HEK293T (cell line): ENCODE data around the gene MPRIP.

ENCODE experiments used
- BHLHE40 ChIP-seq: fragments of 450-650 bp; IDR thresholded peaks from 2 replicates; pipeline ENCODE4 v1.6.1; 2016; ENCODE audit warnings: mild to moderate bottlenecking, moderate library complexity, borderline replicate concordance
- FOXM1 ChIP-seq: fragments of 450-650 bp; IDR thresholded peaks from 2 replicates; pipeline ENCODE4 v1.6.1; 2017; ENCODE audit warnings: mild to moderate bottlenecking, borderline replicate concordance
- HDGF ChIP-seq: fragments of 450-650 bp; IDR thresholded peaks from 2 replicates; pipeline ENCODE4 v1.6.1; 2017; ENCODE audit warnings: antibody characterized with exemption, borderline replicate concordance
- NFRKB ChIP-seq: fragments of 450-650 bp; IDR thresholded peaks from 2 replicates; pipeline ENCODE4 v1.6.1; 2016; ENCODE audit warnings: mild to moderate bottlenecking, moderate library complexity
- PKNOX1 ChIP-seq: fragments of 450-650 bp; IDR thresholded peaks from 2 replicates; pipeline ENCODE4 v1.6.1; 2016
- SP1 ChIP-seq: fragments of 450-650 bp; IDR thresholded peaks from 2 replicates; pipeline ENCODE4 v1.6.1; 2017
- SUZ12 ChIP-seq: fragments of 450-650 bp; IDR thresholded peaks from 2 replicates; pipeline ENCODE4 v1.6.1; 2016; ENCODE audit warnings: mild to moderate bottlenecking
- TARDBP ChIP-seq: fragments of 450-650 bp; IDR thresholded peaks from 2 replicates; pipeline ENCODE4 v1.6.1; 2016

GRCh38 chr17:17206913-17207335, 164.7 kb downstream of the MPRIP start:
- TF ChIP-seq HDGF (no peak), NFRKB (no peak), FOXM1 (no peak), SP1 (no peak), BHLHE40 (no peak), SUZ12 (no peak), TARDBP (no peak), PKNOX1 (no peak)
